H1 (cell line): ENCODE results near the gene IPO9. TPM values are rescaled to one million over a fixed set of nuclear protein-coding genes. Genes with fewer than 3 reads are reported as not detected.

Source experiments
- CTCF ChIA-PET: fragments of 300-600 bp; sonication (Branson Sonifier 250); formaldehyde crosslinking; loops from one replicate; lab custom pipeline; 2021; ENCODE audit not compliant: partially characterized antibody; lab: Charles Lee
- POLR2A ChIA-PET: fragments of 300-600 bp; sonication (Branson Sonifier 250); formaldehyde crosslinking; loops from one replicate; lab custom pipeline; 2021; ENCODE audit warnings: inconsistent platforms; ENCODE audit not compliant: partially characterized antibody; lab: Charles Lee
- DNase-seq, 2 experiments: peaks; one replicate each; pipeline versions ENCODE4 v3.0.0 to v3.0.0-alpha.2; 2010 to 2022; ENCODE audit warnings: low spot score in 2 of 2, low read depth in 1 of 2, mixed read lengths in 1 of 2
- FAIRE-seq: peaks from 2 replicates; lab custom pipeline; 2011; peaks lifted over from hg19 to GRCh38; lab: Jason Lieb, UNC
- H2AFZ ChIP-seq: 2 replicates; pipeline ENCODE4 v1.8.1; 2012; ENCODE audit warnings: low read length, inconsistent platforms
- H2AK5ac ChIP-seq: 2 replicates; pipeline ENCODE4 v1.6.1; 2013; ENCODE audit warnings: low read depth, low read length
- H2BK120ac ChIP-seq: replicated peaks from 2 replicates; pipeline ENCODE3; 2013; ENCODE audit warnings: low read depth, low read length, inconsistent platforms
- H2BK12ac ChIP-seq: 2 replicates; pipeline ENCODE4 v1.6.1; 2013; ENCODE audit warnings: low read depth, low read length
- H2BK15ac ChIP-seq: 2 replicates; pipeline ENCODE4 v1.6.1; 2013; ENCODE audit warnings: low read length
- H2BK20ac ChIP-seq: 2 replicates; pipeline ENCODE4 v1.6.1; 2013; ENCODE audit warnings: low read length
- H2BK5ac ChIP-seq: 2 replicates; pipeline ENCODE4 v1.6.1; 2013; ENCODE audit warnings: low read depth, low read length
- H3K14ac ChIP-seq: 2 replicates; pipeline ENCODE4 v1.6.1; 2013; ENCODE audit warnings: inconsistent platforms; ENCODE audit not compliant: insufficient read length
- H3K18ac ChIP-seq: 2 replicates; pipeline ENCODE4 v1.6.1; 2013; ENCODE audit warnings: low read length; ENCODE audit errors: extremely low read depth
- H3K23ac ChIP-seq: 2 replicates; pipeline ENCODE4 v1.6.1; 2013; ENCODE audit warnings: inconsistent platforms; ENCODE audit not compliant: insufficient read length
- H3K23me2 ChIP-seq: 2 replicates; pipeline ENCODE4 v1.6.1; 2013; ENCODE audit warnings: low read depth, low read length
- H3K27ac ChIP-seq: 2 replicates; pipeline ENCODE4 v1.6.1; 2011; ENCODE audit warnings: low read depth, low read length, inconsistent platforms
- H3K27me3 ChIP-seq, 4 experiments: replicated peaks in 1 of 4; 1 replicate in 1 of 4; 2 replicates in 3 of 4; pipeline versions ENCODE4 v1.6.1 to v1.8.1; 2011 to 2013; ENCODE audit warnings: low read length in 3 of 4, mild to moderate bottlenecking in 3 of 4, inconsistent platforms in 2 of 4, mixed read lengths in 2 of 4, moderate library complexity in 1 of 4; ENCODE audit not compliant: control insufficient read depth in 3 of 4, insufficient read depth in 3 of 4; ENCODE audit errors: extremely low read depth in 1 of 4
- H3K36me3 ChIP-seq, 4 experiments: 2 replicates each; pipeline versions ENCODE4 v1.6.1 to v1.8.1; 2011 to 2013; ENCODE audit warnings: mild to moderate bottlenecking in 4 of 4, low read length in 3 of 4, moderate library complexity in 2 of 4, control low read depth in 1 of 4, inconsistent platforms in 1 of 4; ENCODE audit not compliant: insufficient read depth in 4 of 4, control insufficient read depth in 2 of 4
- H3K4ac ChIP-seq: replicated peaks from 2 replicates; pipeline ENCODE3; 2013; ENCODE audit warnings: low read length, low read depth, mixed read lengths, inconsistent platforms; ENCODE audit not compliant: insufficient read length
- H3K4me1 ChIP-seq, 4 experiments: replicated peaks in 1 of 4; 1 replicate in 1 of 4; 2 replicates in 3 of 4; pipeline versions ENCODE4 v1.6.1 to v1.8.1; 2011 to 2013; ENCODE audit warnings: low read length in 3 of 4, inconsistent platforms in 2 of 4, mixed read lengths in 1 of 4; ENCODE audit not compliant: insufficient read depth in 4 of 4, control insufficient read depth in 3 of 4
- H3K4me2 ChIP-seq, 2 experiments: 2 replicates each; pipeline versions ENCODE4 v1.6.1 to v1.8.1; 2011 to 2013; ENCODE audit warnings: low read depth in 2 of 2, low read length in 2 of 2, control low read depth in 1 of 2, inconsistent platforms in 1 of 2, mild to moderate bottlenecking in 1 of 2; ENCODE audit not compliant: insufficient read depth in 1 of 2
- H3K4me3 ChIP-seq, 4 experiments: fragments of 200-600, 300-600 bp in 1 of 4; sonication (generic), shearing (Covaris generic), sonication (Bioruptor Twin) in 1 of 4; 2 replicates each; pipeline versions ENCODE4 v1.5.1 to v1.8.1; 2011 to 2016; ENCODE audit warnings: low read length in 4 of 4, low read depth in 3 of 4, control low read depth in 2 of 4, inconsistent platforms in 2 of 4, mild to moderate bottlenecking in 2 of 4, mixed read lengths in 1 of 4, moderate library complexity in 1 of 4; ENCODE audit not compliant: insufficient read depth in 2 of 4; ENCODE audit errors: extremely low read depth in 1 of 4
- H3K56ac ChIP-seq: replicated peaks from 2 replicates; pipeline ENCODE3; 2013; ENCODE audit warnings: low read depth, mild to moderate bottlenecking, mixed read lengths, low read length, inconsistent platforms; ENCODE audit not compliant: insufficient read length
- H3K79me1 ChIP-seq: 2 replicates; pipeline ENCODE4 v1.6.1; 2013; ENCODE audit warnings: low read depth, low read length, control low read depth
- H3K79me2 ChIP-seq, 2 experiments: 2 replicates each; pipeline versions ENCODE4 v1.6.1 to v1.8.1; 2012 to 2013; ENCODE audit warnings: low read length in 2 of 2, mild to moderate bottlenecking in 2 of 2, inconsistent platforms in 1 of 2; ENCODE audit not compliant: insufficient read depth in 2 of 2, control insufficient read depth in 1 of 2
- H3K9ac ChIP-seq, 4 experiments: replicated peaks in 1 of 4; 1 replicate in 1 of 4; 2 replicates in 3 of 4; pipeline versions ENCODE4 v1.6.1 to v1.8.1; 2011 to 2013; ENCODE audit warnings: low read depth in 3 of 4, low read length in 3 of 4, control low read depth in 2 of 4, mild to moderate bottlenecking in 2 of 4, moderate library complexity in 2 of 4, inconsistent platforms in 1 of 4; ENCODE audit errors: extremely low read depth in 1 of 4
- H3K9me3 ChIP-seq, 2 experiments: 2 replicates each; pipeline versions ENCODE4 v1.6.1 to v1.8.1; 2012 to 2013; ENCODE audit warnings: mild to moderate bottlenecking in 2 of 2, moderate library complexity in 2 of 2, control low read depth in 1 of 2, inconsistent platforms in 1 of 2, low read depth in 1 of 2, low read length in 1 of 2, mixed read lengths in 1 of 2; ENCODE audit not compliant: insufficient read depth in 2 of 2
- H4K20me1 ChIP-seq, 2 experiments: replicated peaks in 1 of 2; 2 replicates each; pipeline versions ENCODE3 to v1.8.1; 2011 to 2013; ENCODE audit warnings: inconsistent platforms in 2 of 2, low read length in 2 of 2, mild to moderate bottlenecking in 1 of 2; ENCODE audit not compliant: insufficient read depth in 2 of 2, control insufficient read depth in 1 of 2
- H4K5ac ChIP-seq: 2 replicates; pipeline ENCODE4 v1.6.1; 2013; ENCODE audit warnings: low read length, low read depth, mixed read lengths, inconsistent platforms; ENCODE audit not compliant: insufficient read length
- H4K8ac ChIP-seq: 2 replicates; pipeline ENCODE4 v1.8.0; 2013; ENCODE audit warnings: mild to moderate bottlenecking, moderate library complexity, low read length, inconsistent platforms; ENCODE audit not compliant: insufficient read depth; ENCODE audit errors: extremely low read depth
- H4K91ac ChIP-seq: replicated peaks from 2 replicates; pipeline ENCODE3; 2013; ENCODE audit warnings: low read length, mixed read lengths, inconsistent platforms; ENCODE audit not compliant: insufficient read length
- ASH2L ChIP-seq: fragments of 200-600, 300-600 bp; sonication (generic); IDR thresholded peaks from one replicate; pipeline ENCODE4 v1.7.1; 2017; ENCODE audit warnings: low read length
- TAF7 ChIP-seq: optimal IDR thresholded peaks from 2 replicates; pipeline ENCODE3; 2011; ENCODE audit warnings: low read depth, mild to moderate bottlenecking, inconsistent platforms, low read length, moderate library complexity, borderline replicate concordance
- WGBS, 2 experiments: shearing (Covaris generic) in 1 of 2; methylation state at CpG; one replicate each; pipeline versions ENCODE4 v1.1.6 to v1.1.7; 2013 to 2015; ENCODE audit warnings: low lambda C conversion rate in 2 of 2, mixed read lengths in 2 of 2, inconsistent platforms in 1 of 2, low coverage in 1 of 2, missing lambda C conversion rate in 1 of 2; ENCODE audit not compliant: insufficient replicate concordance in 2 of 2, insufficient coverage in 1 of 2, insufficient read length in 1 of 2; ENCODE audit errors: extremely low coverage in 1 of 2, missing lambda C conversion rate in 1 of 2; 5-methylcytosine and 5-hydroxymethylcytosine counted together
- polyA plus RNA-seq, 7 experiments: library from polyadenylated mRNA; depleted of rRNA in 3 of 7; stranded (reverse) in 5 of 7; unstranded in 2 of 7; fragments of >200 nt in 5 of 7; fragments of 200-250 nt in 2 of 7; gene quantifications; 1 replicate in 5 of 7; 2 replicates in 1 of 7; 4 replicates in 1 of 7; pipeline versions ENCODE4 v1.2.1 to v1.2.3, GENCODE V29; 2011 to 2013; ENCODE audit warnings: missing spikeins in 2 of 7, mixed read lengths in 2 of 7
- total RNA-seq: library from RNA; stranded (reverse); fragmentation: NEBNext Ultra II Directional; extraction: Animal tissue kit (Norgen Biotek cat#: 25700); gene quantifications from 2 replicates; pipeline ENCODE4 v1.2.1, GENCODE V29; 2021

The IPO9 gene
- total and polyA plus RNA-seq, 2 of the 8 experiments (the other 6 are each of a cell fraction or from before 2014, with no cell fraction given), result 61.0 to 122 TPM

- CTCF ChIA-PET, result interaction anchor here (1.4 to 14.8 kb wide), 4 partner anchors 10 to 358 kb away, joined by 4 to 244 read pairs (median 6); no protein-coding TSS in a partner anchor
- Histone ChIP-seq H3K36me3 (no peaks in the 10 kb centered on the region), H4K91ac (peak overlapping the region; percentile 26), H3K79me1 (no peaks in the 10 kb centered on the region), H4K5ac (no peak overlapping the region), H3K4me1 (peaks cover 0 to 18% (median 14%) of the 10 kb centered on the region in 4 experiments; a peak in 6 of 7 replicates), H2BK5ac (no peak overlapping the region; the same call in 1 of the 2 replicates), H4K20me1 (no peaks in the 10 kb centered on the region), H3K79me2 (no peaks in the 10 kb centered on the region), H2BK15ac (peak overlapping the region; percentile 72; the same call in 1 of the 2 replicates), H3K27ac (no peak overlapping the region), H3K4ac (no peak overlapping the region), H2BK20ac (no peak overlapping the region), H3K9ac (no peak overlapping the region; a peak in 1 of 7 replicates), H3K23me2 (peaks cover 14% of the 10 kb centered on the region; the same call in 1 of the 2 replicates), H3K9me3 (no peaks in the 10 kb centered on the region), H3K27me3 (peaks cover 0 to 10% (median 6%) of the 10 kb centered on the region in 4 experiments; a peak in 4 of 7 replicates), H3K56ac (no peak overlapping the region), H2BK120ac (no peak overlapping the region), H3K23ac (no peak overlapping the region), H2AK5ac (0 out of 2 replicates have a peak overlapping the region, but pooled peaks have one; percentile 39), H3K18ac (no peak overlapping the region; the same call in 1 of the 2 replicates), H3K14ac (no peak overlapping the region), H3K4me2 (peak overlapping the region; percentile 55 to 79), H4K8ac (no peak overlapping the region), H3K4me3 (peak overlapping the region; percentile 52 to 73 (median 58)), H2BK12ac (no peak overlapping the region), H2AFZ (no peak overlapping the region; the same call in 1 of the 2 replicates)
- DNase-seq, result no peak
- FAIRE-seq, result no peak
- no peak for TF ChIP-seq TAF7
- peak; percentile 52 for TF ChIP-seq ASH2L
- WGBS, 2 experiments, result 66% methylated on average over 20 of the region's 33 CpGs; no CpG with 5 or more reads in 1 of the 2 experiments
- POLR2A ChIA-PET, result interaction anchor here (0.7 to 9.6 kb wide), 3 partner anchors 8 to 129 kb away, joined by 3 to 117 read pairs (median 3); no protein-coding TSS in a partner anchor
Observed at GRCh38 chr1:201889090-201889968, 60.4 kb downstream of the IPO9 start.
